ENCODE data around the gene MAPKBP1. TPM values are rescaled to one million over a fixed set of nuclear protein-coding genes. Genes with fewer than 3 reads are reported as not detected.

Gene MAPKBP1
- total RNA-seq, 2 experiments from 2014 or later, result 16.6 to 17.2 TPM

GRCh38 chr15:41797201-41797944, 23.1 kb downstream of the MAPKBP1 start:
- Mint-ChIP-seq H3K36me3 (ENCODE audit: low read depth) (peaks cover 7% of the 10 kb centered on the region), H3K9me3 (no peaks in the 10 kb centered on the region), H3K4me1 (ENCODE audit: low read depth) (peaks cover 33% of the 10 kb centered on the region), H3K27me3 (no peaks in the 10 kb centered on the region), H3K27ac (no peak overlapping the region), H3K4me3 (no peak overlapping the region)
- no peak for DNase-seq
- no peak for ATAC-seq
- TF ChIP-seq, protein P1, sequence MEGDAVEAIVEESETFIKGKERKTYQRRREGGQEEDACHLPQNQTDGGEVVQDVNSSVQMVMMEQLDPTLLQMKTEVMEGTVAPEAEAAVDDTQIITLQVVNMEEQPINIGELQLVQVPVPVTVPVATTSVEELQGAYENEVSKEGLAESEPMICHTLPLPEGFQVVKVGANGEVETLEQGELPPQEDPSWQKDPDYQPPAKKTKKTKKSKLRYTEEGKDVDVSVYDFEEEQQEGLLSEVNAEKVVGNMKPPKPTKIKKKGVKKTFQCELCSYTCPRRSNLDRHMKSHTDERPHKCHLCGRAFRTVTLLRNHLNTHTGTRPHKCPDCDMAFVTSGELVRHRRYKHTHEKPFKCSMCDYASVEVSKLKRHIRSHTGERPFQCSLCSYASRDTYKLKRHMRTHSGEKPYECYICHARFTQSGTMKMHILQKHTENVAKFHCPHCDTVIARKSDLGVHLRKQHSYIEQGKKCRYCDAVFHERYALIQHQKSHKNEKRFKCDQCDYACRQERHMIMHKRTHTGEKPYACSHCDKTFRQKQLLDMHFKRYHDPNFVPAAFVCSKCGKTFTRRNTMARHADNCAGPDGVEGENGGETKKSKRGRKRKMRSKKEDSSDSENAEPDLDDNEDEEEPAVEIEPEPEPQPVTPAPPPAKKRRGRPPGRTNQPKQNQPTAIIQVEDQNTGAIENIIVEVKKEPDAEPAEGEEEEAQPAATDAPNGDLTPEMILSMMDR (IDR thresholded peaks at IDR 0.05), result no peak
- CTCF ChIA-PET, result interaction anchor here (0.6 to 2.6 kb wide), 5 partner anchors 14 to 194 kb away, joined by 3 to 21 read pairs (median 6); partner anchors contain the start of gene MAPKBP1
- POLR2A ChIA-PET, result no interaction called here
- intact Hi-C loops (cut with micrococcal nuclease), result no loop called here

DNA sequence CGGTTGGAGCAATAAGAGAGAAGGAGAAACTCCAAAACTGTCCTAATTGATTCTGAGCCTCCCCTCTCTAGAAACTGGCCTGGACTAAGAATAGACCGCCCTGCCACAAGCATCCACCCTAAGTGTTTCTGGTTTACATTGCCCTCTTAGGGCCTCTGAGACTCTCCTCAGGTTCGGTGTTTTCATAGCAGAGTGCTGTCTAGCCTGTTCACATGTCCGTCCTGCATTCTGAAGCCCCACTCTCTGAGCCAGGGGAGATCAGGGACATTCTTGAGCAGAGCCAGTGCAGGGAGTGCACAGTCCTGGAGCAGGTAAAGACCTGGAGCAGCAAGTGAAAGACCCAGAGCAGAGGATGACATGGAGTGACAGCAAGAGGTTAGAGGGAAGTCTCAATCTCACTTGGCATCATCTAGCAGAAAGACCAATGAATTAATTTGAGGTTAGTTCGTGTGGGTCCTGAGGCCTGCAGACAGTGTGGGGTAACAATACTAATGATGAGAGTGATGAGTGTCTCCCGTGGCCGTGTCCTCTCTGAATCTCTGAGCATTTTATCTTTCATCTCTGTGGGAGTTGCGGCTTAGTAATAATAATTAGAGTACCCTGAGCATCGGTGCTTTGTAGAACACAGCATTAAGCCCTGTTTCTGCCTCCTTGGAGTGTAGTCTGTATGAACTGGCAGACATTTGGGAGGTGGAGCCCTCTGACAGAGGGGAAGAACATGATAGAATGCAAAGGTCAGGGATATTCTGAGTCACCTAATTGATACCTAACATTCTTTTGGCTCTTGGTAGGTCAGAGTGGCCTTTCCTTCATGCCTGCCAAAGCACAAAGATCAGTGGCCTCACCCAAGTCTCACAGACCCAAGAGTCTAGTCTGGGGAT, 24.6 kb downstream of the MAPKBP1 start:
- Mint-ChIP-seq H3K9me3 (no peaks in the 10 kb centered on the region), H3K36me3 (ENCODE audit: low read depth) (peaks cover 7% of the 10 kb centered on the region), H3K27me3 (no peaks in the 10 kb centered on the region), H3K4me3 (no peak overlapping the region), H3K27ac (peak overlapping the region; percentile 30), H3K4me1 (ENCODE audit: low read depth) (peaks cover 33% of the 10 kb centered on the region)
- TF ChIP-seq, protein P1 (IDR thresholded peaks at IDR 0.05), result no peak
- CTCF ChIA-PET, result interaction anchor here (1.5 to 15.8 kb wide), 3 partner anchors 12 to 23 kb away, joined by 7 to 337 read pairs (median 13); partner anchors contain the start of gene MAPKBP1
- POLR2A ChIA-PET, result no interaction called here
- intact Hi-C loops (cut with micrococcal nuclease), result no loop called here
- DNase-seq (peak; percentile 18), ATAC-seq (peak; percentile 83)

DNA sequence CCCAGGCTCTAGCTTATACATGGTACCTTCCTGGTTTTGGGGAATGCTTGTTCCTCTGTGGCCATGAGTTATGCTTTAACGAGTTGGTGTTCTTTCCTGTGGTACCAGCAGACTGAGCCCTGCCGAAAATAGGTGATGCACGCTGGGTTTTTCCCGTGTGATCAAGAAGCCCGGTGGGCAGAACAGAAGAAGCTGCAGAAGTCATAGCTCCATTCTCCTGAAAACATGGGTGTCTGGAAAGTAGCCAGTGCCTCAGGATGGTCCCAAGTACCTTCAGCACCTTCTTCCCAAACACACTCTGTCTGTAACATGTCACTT, 25.2 kb downstream of the MAPKBP1 start:
- no peak for ATAC-seq
- ChIA-PET POLR2A (no interaction called here), CTCF (interaction anchor here (1.5 to 15.8 kb wide), 2 partner anchors 12 to 24 kb away, joined by 7 to 337 read pairs; partner anchors contain the start of gene MAPKBP1)
- Mint-ChIP-seq H3K4me3 (no peak overlapping the region), H3K4me1 (ENCODE audit: low read depth) (peaks cover 33% of the 10 kb centered on the region), H3K27ac (peak overlapping the region; percentile 10), H3K9me3 (no peaks in the 10 kb centered on the region), H3K27me3 (no peaks in the 10 kb centered on the region), H3K36me3 (ENCODE audit: low read depth) (peaks cover 7% of the 10 kb centered on the region)
- DNase-seq, result no peak
- intact Hi-C loops (cut with micrococcal nuclease), result no loop called here
- TF ChIP-seq, protein P1 (IDR thresholded peaks at IDR 0.05), result no peak

- ATAC-seq (no peak), DNase-seq (no peak)
- POLR2A ChIA-PET, result no interaction called here
- peaks cover 32% of the 10 kb centered on the region for H3K4me1 Mint-ChIP-seq (ENCODE audit: low read depth)
- no peak overlapping the region for H3K27ac Mint-ChIP-seq
- H3K27me3 Mint-ChIP-seq, result no peaks in the 10 kb centered on the region
- no peaks in the 10 kb centered on the region for H3K9me3 Mint-ChIP-seq
- intact Hi-C loops (cut with micrococcal nuclease), result no loop called here
- TF ChIP-seq, protein P1 (IDR thresholded peaks at IDR 0.05), result no peak
- CTCF ChIA-PET, result interaction anchor here (2.1 to 15.8 kb wide), 2 partner anchors 11 to 25 kb away, joined by 10 to 337 read pairs; partner anchors contain the start of gene MAPKBP1
- H3K4me3 Mint-ChIP-seq, result no peak overlapping the region
- H3K36me3 Mint-ChIP-seq (ENCODE audit: low read depth), result peaks cover 7% of the 10 kb centered on the region
Measured at GRCh38 chr15:41801185-41801584, 26.9 kb downstream of the MAPKBP1 start.
